HepG2 (cell line): ENCODE measurements around the gene RALB. TPM values are rescaled to one million over a fixed set of nuclear protein-coding genes. Genes with fewer than 3 reads are reported as not detected.

Source experiments
- BHLHE40 ChIP-seq: IDR thresholded peaks from 2 replicates; pipeline ENCODE4 v1.6.1; 2011; ENCODE audit warnings: low read length, improper control_type of control experiment
- HMG20A ChIP-seq: IDR thresholded peaks from 2 replicates; pipeline ENCODE4 v1.6.1; 2016; ENCODE audit warnings: borderline replicate concordance
- KLF11 ChIP-seq: IDR thresholded peaks from 2 replicates; pipeline ENCODE4 v1.6.1; 2016; ENCODE audit warnings: missing compliant biosample characterization
- MEIS1 ChIP-seq: sonication (generic); formaldehyde crosslinking; IDR thresholded peaks from 2 replicates; pipeline ENCODE4 v1.9.0; 2021; ENCODE audit warnings: mild to moderate bottlenecking, missing genetic modification reagents, moderate library complexity, borderline replicate concordance
- NFE2 ChIP-seq: sonication (generic); formaldehyde crosslinking; IDR thresholded peaks from 2 replicates; pipeline ENCODE4 v1.4.0; 2020; ENCODE audit warnings: missing genetic modification reagents
- RCOR2 ChIP-seq: IDR thresholded peaks from 2 replicates; pipeline ENCODE4 v1.6.1; 2016; ENCODE audit warnings: missing biosample characterization, missing genetic modification reagents
- SAP130 ChIP-seq: IDR thresholded peaks from 2 replicates; pipeline ENCODE4 v1.6.1; 2016; ENCODE audit warnings: low read depth
- SNAPC2 ChIP-seq: sonication (generic); formaldehyde crosslinking; IDR thresholded peaks from 2 replicates; pipeline ENCODE4 v1.8.1; 2022; ENCODE audit warnings: mild to moderate bottlenecking, missing genetic modification reagents
- ZMYM4 ChIP-seq: sonication (generic); formaldehyde crosslinking; IDR thresholded peaks from 2 replicates; pipeline ENCODE4 v1.8.1; 2023; ENCODE audit warnings: mild to moderate bottlenecking, missing genetic modification reagents
- ZNF768 ChIP-seq: sonication (generic); formaldehyde crosslinking; IDR thresholded peaks from 2 replicates; pipeline ENCODE4 v1.4.0; 2020; ENCODE audit warnings: missing genetic modification reagents
- polyA plus RNA-seq, 8 experiments: library from polyadenylated mRNA; depleted of rRNA in 3 of 8; stranded (reverse) in 7 of 8; unstranded in 1 of 8; fragments of >200 nt; fragmentation: Illumina TruSeq in 4 of 8; extraction: Trizol in 4 of 8; gene quantifications; 2 replicates each; pipeline versions ENCODE4 v1.2.1 to v1.2.3, GENCODE V29; 2011 to 2016; ENCODE audit warnings: low read depth in 4 of 8, missing spikeins in 1 of 8, mixed read lengths in 1 of 8; ENCODE audit not compliant: insufficient read depth in 1 of 8
- total RNA-seq, 5 experiments: library from RNA; depleted of rRNA; stranded (reverse); fragments of >200 nt; fragmentation: Illumina TruSeq; extraction: Trizol; gene quantifications; 2 replicates each; pipeline ENCODE4 v1.2.3, GENCODE V29; 2016; ENCODE audit warnings: low read depth in 1 of 5
- TF ChIP-seq, protein P1 (sequence below): IDR thresholded peaks from 2 replicates; pipeline ENCODE4 v1.6.1; 2012; ENCODE audit warnings: low read length, improper control_type of control experiment
- TF ChIP-seq, protein P2 (sequence below): sonication (generic); formaldehyde crosslinking; conservative IDR thresholded peaks from 2 replicates; pipeline ENCODE4 v1.4.0; 2020; ENCODE audit warnings: mild to moderate bottlenecking, missing genetic modification reagents, moderate library complexity
- TF ChIP-seq, protein P3 (sequence below): IDR thresholded peaks from 2 replicates; pipeline ENCODE4 v1.4.0; 2020; ENCODE audit warnings: mild to moderate bottlenecking, missing genetic modification reagents
- TF ChIP-seq, protein P4 (sequence below): IDR thresholded peaks from 2 replicates; pipeline ENCODE4 v1.6.1; 2016; ENCODE audit warnings: missing compliant biosample characterization, missing genetic modification reagents, borderline replicate concordance

The RALB gene
- total and polyA plus RNA-seq, 2 of the 13 experiments (the other 11 are each of a cell fraction or from before 2014, with no cell fraction given) = 37.8 to 43.2 TPM

DNA sequence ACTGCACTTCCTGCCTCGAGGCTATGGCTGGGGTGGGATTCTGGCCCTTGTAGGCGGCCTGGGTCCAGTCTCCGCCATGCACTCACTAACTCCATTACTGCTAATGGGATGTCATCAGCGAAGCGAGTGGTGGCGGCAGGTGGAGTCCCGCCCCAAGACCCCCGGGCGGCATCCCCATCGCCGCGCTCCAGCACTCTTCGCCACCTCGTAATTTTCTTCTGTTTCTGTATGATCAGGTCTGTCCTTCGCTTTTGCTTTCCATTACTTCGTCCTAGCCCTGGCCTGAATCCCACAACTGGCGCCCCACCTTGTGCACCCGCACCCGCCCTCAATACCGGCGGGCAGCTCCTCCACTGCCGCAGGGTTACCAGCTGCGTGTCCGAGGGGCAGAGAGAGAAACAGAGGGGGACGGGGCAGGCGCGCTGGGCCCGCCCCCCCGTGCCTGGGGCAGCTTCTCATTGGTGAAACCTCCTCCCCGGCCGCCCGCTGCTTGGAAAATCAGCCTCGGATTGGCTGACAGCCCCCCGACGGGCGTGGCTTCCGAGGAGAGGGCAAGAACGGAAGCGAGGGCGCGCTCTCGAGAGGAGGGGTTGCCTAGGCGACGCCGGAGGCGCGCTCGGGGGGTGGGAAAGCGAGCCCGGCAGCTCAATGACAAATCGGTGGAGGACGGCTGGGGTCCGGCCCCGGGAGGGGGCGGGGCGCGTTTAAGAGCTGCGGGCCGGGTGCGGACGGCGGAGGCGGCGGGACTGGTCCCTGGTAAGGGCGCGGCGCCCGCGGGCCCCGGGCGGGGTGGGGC is at the start of gene RALB (continued):
- TF ChIP-seq, protein P1, sequence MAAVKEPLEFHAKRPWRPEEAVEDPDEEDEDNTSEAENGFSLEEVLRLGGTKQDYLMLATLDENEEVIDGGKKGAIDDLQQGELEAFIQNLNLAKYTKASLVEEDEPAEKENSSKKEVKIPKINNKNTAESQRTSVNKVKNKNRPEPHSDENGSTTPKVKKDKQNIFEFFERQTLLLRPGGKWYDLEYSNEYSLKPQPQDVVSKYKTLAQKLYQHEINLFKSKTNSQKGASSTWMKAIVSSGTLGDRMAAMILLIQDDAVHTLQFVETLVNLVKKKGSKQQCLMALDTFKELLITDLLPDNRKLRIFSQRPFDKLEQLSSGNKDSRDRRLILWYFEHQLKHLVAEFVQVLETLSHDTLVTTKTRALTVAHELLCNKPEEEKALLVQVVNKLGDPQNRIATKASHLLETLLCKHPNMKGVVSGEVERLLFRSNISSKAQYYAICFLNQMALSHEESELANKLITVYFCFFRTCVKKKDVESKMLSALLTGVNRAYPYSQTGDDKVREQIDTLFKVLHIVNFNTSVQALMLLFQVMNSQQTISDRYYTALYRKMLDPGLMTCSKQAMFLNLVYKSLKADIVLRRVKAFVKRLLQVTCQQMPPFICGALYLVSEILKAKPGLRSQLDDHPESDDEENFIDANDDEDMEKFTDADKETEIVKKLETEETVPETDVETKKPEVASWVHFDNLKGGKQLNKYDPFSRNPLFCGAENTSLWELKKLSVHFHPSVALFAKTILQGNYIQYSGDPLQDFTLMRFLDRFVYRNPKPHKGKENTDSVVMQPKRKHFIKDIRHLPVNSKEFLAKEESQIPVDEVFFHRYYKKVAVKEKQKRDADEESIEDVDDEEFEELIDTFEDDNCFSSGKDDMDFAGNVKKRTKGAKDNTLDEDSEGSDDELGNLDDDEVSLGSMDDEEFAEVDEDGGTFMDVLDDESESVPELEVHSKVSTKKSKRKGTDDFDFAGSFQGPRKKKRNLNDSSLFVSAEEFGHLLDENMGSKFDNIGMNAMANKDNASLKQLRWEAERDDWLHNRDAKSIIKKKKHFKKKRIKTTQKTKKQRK = no peak
- TF ChIP-seq HMG20A (CRISPR knock-in tag) (no peak), RCOR2 (no peak), MEIS1 (CRISPR knock-in tag) (0 out of 2 replicates have a peak, but pooled peaks have one; percentile 21), BHLHE40 (no peak), SNAPC2 (CRISPR knock-in tag) (no peak), ZMYM4 (CRISPR knock-in tag) (peak; percentile 46; the same call in 1 of the 2 replicates), ZNF768 (peak; percentile 61; the same call in 1 of the 2 replicates), NFE2 (no peak), SAP130 (CRISPR knock-in tag) (peak; percentile 88), KLF11 (peak; percentile 36; the same call in 1 of the 2 replicates)
- TF ChIP-seq, protein P2, sequence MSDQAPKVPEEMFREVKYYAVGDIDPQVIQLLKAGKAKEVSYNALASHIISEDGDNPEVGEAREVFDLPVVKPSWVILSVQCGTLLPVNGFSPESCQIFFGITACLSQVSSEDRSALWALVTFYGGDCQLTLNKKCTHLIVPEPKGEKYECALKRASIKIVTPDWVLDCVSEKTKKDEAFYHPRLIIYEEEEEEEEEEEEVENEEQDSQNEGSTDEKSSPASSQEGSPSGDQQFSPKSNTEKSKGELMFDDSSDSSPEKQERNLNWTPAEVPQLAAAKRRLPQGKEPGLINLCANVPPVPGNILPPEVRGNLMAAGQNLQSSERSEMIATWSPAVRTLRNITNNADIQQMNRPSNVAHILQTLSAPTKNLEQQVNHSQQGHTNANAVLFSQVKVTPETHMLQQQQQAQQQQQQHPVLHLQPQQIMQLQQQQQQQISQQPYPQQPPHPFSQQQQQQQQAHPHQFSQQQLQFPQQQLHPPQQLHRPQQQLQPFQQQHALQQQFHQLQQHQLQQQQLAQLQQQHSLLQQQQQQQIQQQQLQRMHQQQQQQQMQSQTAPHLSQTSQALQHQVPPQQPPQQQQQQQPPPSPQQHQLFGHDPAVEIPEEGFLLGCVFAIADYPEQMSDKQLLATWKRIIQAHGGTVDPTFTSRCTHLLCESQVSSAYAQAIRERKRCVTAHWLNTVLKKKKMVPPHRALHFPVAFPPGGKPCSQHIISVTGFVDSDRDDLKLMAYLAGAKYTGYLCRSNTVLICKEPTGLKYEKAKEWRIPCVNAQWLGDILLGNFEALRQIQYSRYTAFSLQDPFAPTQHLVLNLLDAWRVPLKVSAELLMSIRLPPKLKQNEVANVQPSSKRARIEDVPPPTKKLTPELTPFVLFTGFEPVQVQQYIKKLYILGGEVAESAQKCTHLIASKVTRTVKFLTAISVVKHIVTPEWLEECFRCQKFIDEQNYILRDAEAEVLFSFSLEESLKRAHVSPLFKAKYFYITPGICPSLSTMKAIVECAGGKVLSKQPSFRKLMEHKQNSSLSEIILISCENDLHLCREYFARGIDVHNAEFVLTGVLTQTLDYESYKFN (CRISPR knock-in tag) = 0 out of 2 replicates have a peak, but pooled peaks have one; percentile 10
- TF ChIP-seq, protein P3, sequence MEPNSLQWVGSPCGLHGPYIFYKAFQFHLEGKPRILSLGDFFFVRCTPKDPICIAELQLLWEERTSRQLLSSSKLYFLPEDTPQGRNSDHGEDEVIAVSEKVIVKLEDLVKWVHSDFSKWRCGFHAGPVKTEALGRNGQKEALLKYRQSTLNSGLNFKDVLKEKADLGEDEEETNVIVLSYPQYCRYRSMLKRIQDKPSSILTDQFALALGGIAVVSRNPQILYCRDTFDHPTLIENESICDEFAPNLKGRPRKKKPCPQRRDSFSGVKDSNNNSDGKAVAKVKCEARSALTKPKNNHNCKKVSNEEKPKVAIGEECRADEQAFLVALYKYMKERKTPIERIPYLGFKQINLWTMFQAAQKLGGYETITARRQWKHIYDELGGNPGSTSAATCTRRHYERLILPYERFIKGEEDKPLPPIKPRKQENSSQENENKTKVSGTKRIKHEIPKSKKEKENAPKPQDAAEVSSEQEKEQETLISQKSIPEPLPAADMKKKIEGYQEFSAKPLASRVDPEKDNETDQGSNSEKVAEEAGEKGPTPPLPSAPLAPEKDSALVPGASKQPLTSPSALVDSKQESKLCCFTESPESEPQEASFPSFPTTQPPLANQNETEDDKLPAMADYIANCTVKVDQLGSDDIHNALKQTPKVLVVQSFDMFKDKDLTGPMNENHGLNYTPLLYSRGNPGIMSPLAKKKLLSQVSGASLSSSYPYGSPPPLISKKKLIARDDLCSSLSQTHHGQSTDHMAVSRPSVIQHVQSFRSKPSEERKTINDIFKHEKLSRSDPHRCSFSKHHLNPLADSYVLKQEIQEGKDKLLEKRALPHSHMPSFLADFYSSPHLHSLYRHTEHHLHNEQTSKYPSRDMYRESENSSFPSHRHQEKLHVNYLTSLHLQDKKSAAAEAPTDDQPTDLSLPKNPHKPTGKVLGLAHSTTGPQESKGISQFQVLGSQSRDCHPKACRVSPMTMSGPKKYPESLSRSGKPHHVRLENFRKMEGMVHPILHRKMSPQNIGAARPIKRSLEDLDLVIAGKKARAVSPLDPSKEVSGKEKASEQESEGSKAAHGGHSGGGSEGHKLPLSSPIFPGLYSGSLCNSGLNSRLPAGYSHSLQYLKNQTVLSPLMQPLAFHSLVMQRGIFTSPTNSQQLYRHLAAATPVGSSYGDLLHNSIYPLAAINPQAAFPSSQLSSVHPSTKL (CRISPR knock-in tag) = no peak
- TF ChIP-seq, protein P4, sequence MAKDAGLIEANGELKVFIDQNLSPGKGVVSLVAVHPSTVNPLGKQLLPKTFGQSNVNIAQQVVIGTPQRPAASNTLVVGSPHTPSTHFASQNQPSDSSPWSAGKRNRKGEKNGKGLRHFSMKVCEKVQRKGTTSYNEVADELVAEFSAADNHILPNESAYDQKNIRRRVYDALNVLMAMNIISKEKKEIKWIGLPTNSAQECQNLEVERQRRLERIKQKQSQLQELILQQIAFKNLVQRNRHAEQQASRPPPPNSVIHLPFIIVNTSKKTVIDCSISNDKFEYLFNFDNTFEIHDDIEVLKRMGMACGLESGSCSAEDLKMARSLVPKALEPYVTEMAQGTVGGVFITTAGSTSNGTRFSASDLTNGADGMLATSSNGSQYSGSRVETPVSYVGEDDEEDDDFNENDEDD = peak; percentile 57
